Measurements from ENCODE around the gene AMACR. TPM values are rescaled to one million over a fixed set of nuclear protein-coding genes. Genes with fewer than 3 reads are reported as not detected.

Gene AMACR
- 32.1 TPM for polyA plus RNA-seq (2013, experiment 1 of 4)
- 29.0 TPM for polyA plus RNA-seq (2013, experiment 2 of 4)
- 21.9 TPM for polyA plus RNA-seq (2013, experiment 3 of 4)
- polyA plus RNA-seq (2013, experiment 4 of 4), result 27.1 TPM

DNA sequence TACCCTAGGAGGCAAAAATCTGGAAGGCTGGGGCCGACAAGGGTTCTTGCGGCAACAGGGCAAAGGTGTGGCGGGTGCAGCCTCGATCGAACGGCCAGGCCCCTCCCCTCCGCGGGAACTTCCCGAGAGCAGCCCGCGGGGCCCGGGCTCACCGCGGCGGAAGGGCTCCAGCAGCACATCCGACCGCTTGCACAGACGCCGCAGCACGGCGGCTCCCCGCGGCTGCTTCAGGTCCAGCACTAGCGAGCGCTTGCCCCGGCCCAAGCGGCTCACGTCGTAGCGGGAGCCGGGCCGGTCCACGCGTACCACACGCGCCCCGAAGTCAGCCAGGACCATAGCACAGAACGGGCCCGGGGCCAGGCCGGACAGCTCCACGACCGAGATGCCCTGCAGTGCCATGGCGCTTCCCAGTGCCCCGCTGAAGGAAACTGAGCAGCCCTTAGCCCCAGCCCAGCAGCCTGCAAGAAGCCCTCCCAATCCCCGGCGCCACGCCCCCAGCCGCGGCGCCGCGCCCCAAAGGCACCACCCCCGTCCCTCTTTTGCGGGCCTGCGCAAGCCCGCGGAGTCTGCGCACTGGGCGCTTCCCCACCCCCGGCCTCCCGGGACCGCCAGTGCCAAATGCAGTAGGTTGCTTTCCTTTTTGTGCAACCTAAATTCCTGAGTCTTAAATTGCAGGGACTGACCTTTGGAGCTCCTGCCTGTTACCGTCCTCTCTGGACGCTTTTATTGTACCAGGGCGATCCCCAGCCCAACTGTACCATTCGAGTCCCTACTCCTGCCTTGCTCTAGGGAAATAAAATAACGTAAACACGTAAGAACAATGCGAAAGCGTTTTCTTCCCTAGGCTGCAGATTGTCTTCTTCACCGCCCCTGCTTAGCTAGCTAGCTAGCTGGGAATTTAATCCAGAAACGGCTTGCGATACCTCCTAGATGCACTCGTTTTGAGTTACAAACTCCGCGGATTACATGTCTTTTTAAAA, at the start of gene AMACR:
Gene AMACR, minus strand, starts transcription at position 430 of the 980 bp plus-strand sequence. Its CDS starts 31 bp downstream, at position 399.
- WGBS, 2 experiments, result 0 to 1% methylated on average over 73 to 75 of the region's 76 CpGs

DNA sequence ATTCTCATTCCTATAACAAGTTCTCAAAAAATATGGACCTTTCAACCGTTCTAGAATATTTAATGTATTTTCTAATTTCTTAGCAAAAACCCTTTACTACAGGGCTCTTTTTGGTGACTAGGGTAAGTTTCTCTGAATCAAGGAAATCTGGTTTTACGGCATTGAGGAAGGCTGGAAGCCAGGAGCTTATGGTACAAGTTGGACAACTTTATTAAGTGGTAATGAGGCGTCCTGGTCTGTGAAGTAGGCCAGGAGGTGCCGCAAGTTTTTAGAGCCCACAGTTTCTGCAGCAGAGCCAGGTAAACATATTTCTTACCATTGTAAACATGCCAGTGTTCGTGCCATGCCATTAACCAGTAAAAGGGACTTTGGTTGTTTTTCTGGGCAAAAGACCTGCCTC, 49.7 kb upstream of the AMACR start:
- no peaks in the 10 kb centered on the region for H3K4me1 ChIP-seq (ENCODE audit: control insufficient read depth, insufficient read depth, low read length)
- 93 to 99% methylated on average over 4 to 5 of the region's 5 CpGs for WGBS, 2 experiments
- no peaks in the 10 kb centered on the region for H3K9me3 ChIP-seq (ENCODE audit: control insufficient read depth, low read length)
- H3K4me3 ChIP-seq (ENCODE audit: insufficient read depth, low read depth, low read length), result no peak overlapping the region
- H3K27me3 ChIP-seq (ENCODE audit: control insufficient read depth, insufficient read depth, low read length, poor library complexity, severe bottlenecking), result no peaks in the 10 kb centered on the region
- H3K27ac ChIP-seq (ENCODE audit: insufficient read depth, low read depth, low read length, poor library complexity, severe bottlenecking), result no peak overlapping the region
- no peaks in the 10 kb centered on the region for H3K36me3 ChIP-seq (ENCODE audit: control insufficient read depth, insufficient read depth, low read length)

More for the DNA sequence above, at the start of gene AMACR:
- Histone ChIP-seq H3K27me3 (ENCODE audit: control insufficient read depth, insufficient read depth, low read length, poor library complexity, severe bottlenecking) (no peaks in the 10 kb centered on the region), H3K36me3 (ENCODE audit: control insufficient read depth, insufficient read depth, low read length) (peaks cover 4% of the 10 kb centered on the region), H3K4me3 (ENCODE audit: insufficient read depth, low read depth, low read length) (peak within 1 kb of the TSS; percentile 78), H3K9me3 (ENCODE audit: control insufficient read depth, low read length) (no peaks in the 10 kb centered on the region), H3K4me1 (ENCODE audit: control insufficient read depth, insufficient read depth, low read length) (peaks cover 9% of the 10 kb centered on the region), H3K27ac (ENCODE audit: insufficient read depth, low read depth, low read length, poor library complexity, severe bottlenecking) (peak within 1 kb of the TSS; percentile 94)

DNA sequence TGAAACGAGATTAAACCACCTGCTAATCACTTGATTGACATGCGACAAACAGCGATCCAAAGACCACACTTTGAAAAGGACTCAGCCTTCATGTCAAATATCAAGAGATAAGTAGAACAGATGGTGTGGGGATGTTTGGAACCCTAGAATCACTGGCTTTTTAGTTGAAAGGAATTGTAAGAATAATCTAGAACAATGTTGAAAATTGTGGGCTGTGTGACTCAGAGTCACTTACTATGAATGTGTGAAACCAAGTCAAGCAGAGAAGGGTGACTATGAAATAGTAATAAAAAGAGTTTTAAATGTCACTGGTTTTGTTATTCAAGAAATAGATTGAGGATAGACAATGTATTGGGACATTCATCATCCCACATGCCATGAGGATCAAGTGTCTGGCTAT, 49.3 kb upstream of the AMACR start:
- H3K36me3 ChIP-seq (ENCODE audit: control insufficient read depth, insufficient read depth, low read length), result no peaks in the 10 kb centered on the region
- WGBS, 2 experiments, result 98 to 100% methylated on average over 3 of the region's 3 CpGs
- no peak overlapping the region for H3K27ac ChIP-seq (ENCODE audit: insufficient read depth, low read depth, low read length, poor library complexity, severe bottlenecking)

DNA sequence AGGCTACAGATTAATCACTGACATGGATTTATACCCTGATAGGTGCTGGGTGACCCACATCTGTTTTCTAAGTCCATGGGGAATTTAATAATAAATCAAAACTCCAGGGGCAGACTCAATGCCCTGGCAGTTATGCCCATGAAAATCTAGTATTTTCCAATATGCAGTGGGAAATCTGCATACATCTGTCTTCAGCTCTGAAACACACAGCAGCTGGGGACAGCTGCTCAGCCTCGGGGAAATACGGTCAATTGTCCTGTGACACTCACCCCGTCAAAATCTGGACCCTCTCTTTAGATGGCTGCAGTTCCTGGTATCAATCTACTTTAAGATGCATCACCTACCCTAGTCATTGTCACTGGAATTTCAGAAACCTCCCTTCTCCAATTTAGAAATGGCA, 47.8 kb upstream of the AMACR start:
- H3K4me1 ChIP-seq (ENCODE audit: control insufficient read depth, insufficient read depth, low read length), result no peaks in the 10 kb centered on the region
- H3K4me3 ChIP-seq (ENCODE audit: insufficient read depth, low read depth, low read length), result no peak overlapping the region
- no peaks in the 10 kb centered on the region for H3K27me3 ChIP-seq (ENCODE audit: control insufficient read depth, insufficient read depth, low read length, poor library complexity, severe bottlenecking)
- WGBS, 2 experiments, result 93 to 96% methylated on average over 3 of the region's 3 CpGs
- H3K27ac ChIP-seq (ENCODE audit: insufficient read depth, low read depth, low read length, poor library complexity, severe bottlenecking), result no peak overlapping the region
- H3K9me3 ChIP-seq (ENCODE audit: control insufficient read depth, low read length), result no peaks in the 10 kb centered on the region
- H3K36me3 ChIP-seq (ENCODE audit: control insufficient read depth, insufficient read depth, low read length), result no peaks in the 10 kb centered on the region

More for the DNA sequence above, 49.3 kb upstream of the AMACR start:
- no peaks in the 10 kb centered on the region for H3K27me3 ChIP-seq (ENCODE audit: control insufficient read depth, insufficient read depth, low read length, poor library complexity, severe bottlenecking)
- no peaks in the 10 kb centered on the region for H3K4me1 ChIP-seq (ENCODE audit: control insufficient read depth, insufficient read depth, low read length)
- no peak overlapping the region for H3K4me3 ChIP-seq (ENCODE audit: insufficient read depth, low read depth, low read length)
- H3K9me3 ChIP-seq (ENCODE audit: control insufficient read depth, low read length), result no peaks in the 10 kb centered on the region

DNA sequence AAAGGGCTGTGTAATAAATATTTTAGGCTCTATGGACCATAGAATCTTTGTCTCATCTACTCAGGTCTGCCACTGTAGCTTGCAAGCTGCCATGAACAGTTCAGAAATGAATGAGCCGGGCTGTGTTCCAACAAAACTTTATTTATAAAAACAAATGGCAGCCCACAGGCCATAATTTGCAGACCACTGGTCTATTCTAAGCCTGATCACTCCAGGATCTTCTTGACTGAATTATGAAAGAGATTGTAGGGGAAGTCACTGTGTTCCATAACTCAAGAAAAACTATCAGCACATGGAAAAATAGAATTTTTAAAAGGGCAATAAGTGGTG, 46.5 kb upstream of the AMACR start:
- H3K4me1 ChIP-seq (ENCODE audit: control insufficient read depth, insufficient read depth, low read length), result no peaks in the 10 kb centered on the region
- WGBS, 2 experiments, result 90 to 100% methylated on average over 1 of the region's 1 CpG
- H3K36me3 ChIP-seq (ENCODE audit: control insufficient read depth, insufficient read depth, low read length), result no peaks in the 10 kb centered on the region
- no peaks in the 10 kb centered on the region for H3K27me3 ChIP-seq (ENCODE audit: control insufficient read depth, insufficient read depth, low read length, poor library complexity, severe bottlenecking)
- no peak overlapping the region for H3K4me3 ChIP-seq (ENCODE audit: insufficient read depth, low read depth, low read length)
- no peaks in the 10 kb centered on the region for H3K9me3 ChIP-seq (ENCODE audit: control insufficient read depth, low read length)
- H3K27ac ChIP-seq (ENCODE audit: insufficient read depth, low read depth, low read length, poor library complexity, severe bottlenecking), result no peak overlapping the region

DNA sequence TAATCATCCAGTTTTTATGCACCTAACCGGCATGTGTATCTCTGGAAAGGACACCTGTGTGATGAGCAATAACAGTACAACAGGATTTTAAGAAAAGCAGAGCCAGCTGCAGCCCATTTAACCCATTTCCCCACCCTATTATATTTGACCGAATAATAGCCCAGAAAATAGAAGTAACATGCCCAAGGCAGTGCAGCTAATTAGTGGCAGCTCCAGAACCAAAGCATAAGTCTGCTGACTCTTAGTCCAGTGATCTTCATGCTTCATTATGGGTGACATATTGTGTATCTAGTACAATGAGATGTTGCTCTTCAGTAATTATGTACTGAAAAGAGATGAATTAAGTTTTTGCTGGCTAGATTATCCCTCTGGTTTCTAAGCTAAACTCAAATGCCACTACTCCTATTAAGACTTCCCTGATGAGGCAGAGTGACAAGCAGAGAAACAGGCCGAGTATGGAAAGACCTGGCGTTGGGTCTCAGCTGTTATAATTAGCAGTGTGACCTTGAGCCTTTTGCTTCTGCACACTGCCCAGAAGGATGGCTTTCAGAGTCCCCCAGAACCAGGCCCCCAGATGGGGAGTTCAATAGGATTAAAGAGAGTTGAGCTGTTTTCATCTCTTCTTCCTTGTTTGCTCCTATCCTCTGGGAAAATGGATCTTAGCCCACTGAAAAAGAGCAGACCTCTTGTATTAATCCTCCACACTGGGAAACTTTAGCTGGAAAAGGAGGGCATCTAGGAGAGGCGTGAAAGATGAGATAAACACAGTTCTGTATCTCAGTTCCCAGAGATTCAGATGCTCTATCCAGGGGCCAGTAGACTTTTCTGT, 45.9 kb upstream of the AMACR start:
- H3K4me3 ChIP-seq (ENCODE audit: insufficient read depth, low read depth, low read length), result no peak overlapping the region
- H3K9me3 ChIP-seq (ENCODE audit: control insufficient read depth, low read length), result no peaks in the 10 kb centered on the region
- WGBS, 2 experiments, result 85 to 92% methylated on average over 5 of the region's 5 CpGs
- no peaks in the 10 kb centered on the region for H3K27me3 ChIP-seq (ENCODE audit: control insufficient read depth, insufficient read depth, low read length, poor library complexity, severe bottlenecking)
- no peaks in the 10 kb centered on the region for H3K4me1 ChIP-seq (ENCODE audit: control insufficient read depth, insufficient read depth, low read length)
- H3K27ac ChIP-seq (ENCODE audit: insufficient read depth, low read depth, low read length, poor library complexity, severe bottlenecking), result no peak overlapping the region
- no peaks in the 10 kb centered on the region for H3K36me3 ChIP-seq (ENCODE audit: control insufficient read depth, insufficient read depth, low read length)

DNA sequence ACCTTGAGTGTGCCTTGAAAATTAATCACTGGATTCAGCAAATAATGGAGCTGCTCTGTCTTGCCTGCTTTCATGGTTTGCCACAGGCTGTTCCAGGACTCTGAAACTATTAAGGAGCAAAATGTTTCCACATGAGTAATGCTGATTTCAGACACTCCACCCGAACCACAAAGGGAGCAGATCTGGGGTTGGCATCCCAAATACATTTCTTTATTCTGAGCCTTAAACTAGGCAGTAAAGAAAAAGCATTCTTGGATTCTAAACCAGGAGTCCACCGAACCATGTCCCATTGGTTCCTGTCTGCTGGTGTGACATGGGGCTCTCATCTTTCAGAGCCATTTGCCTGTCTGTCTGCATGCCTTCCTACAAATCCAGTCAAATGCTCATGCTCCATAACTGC, 45.3 kb upstream of the AMACR start:
- WGBS, 2 experiments, result 91% methylated on average over 2 of the region's 2 CpGs
- Histone ChIP-seq H3K36me3 (ENCODE audit: control insufficient read depth, insufficient read depth, low read length) (no peaks in the 10 kb centered on the region), H3K4me1 (ENCODE audit: control insufficient read depth, insufficient read depth, low read length) (no peaks in the 10 kb centered on the region), H3K9me3 (ENCODE audit: control insufficient read depth, low read length) (no peaks in the 10 kb centered on the region), H3K4me3 (ENCODE audit: insufficient read depth, low read depth, low read length) (no peak overlapping the region), H3K27ac (ENCODE audit: insufficient read depth, low read depth, low read length, poor library complexity, severe bottlenecking) (no peak overlapping the region), H3K27me3 (ENCODE audit: control insufficient read depth, insufficient read depth, low read length, poor library complexity, severe bottlenecking) (no peaks in the 10 kb centered on the region)

DNA sequence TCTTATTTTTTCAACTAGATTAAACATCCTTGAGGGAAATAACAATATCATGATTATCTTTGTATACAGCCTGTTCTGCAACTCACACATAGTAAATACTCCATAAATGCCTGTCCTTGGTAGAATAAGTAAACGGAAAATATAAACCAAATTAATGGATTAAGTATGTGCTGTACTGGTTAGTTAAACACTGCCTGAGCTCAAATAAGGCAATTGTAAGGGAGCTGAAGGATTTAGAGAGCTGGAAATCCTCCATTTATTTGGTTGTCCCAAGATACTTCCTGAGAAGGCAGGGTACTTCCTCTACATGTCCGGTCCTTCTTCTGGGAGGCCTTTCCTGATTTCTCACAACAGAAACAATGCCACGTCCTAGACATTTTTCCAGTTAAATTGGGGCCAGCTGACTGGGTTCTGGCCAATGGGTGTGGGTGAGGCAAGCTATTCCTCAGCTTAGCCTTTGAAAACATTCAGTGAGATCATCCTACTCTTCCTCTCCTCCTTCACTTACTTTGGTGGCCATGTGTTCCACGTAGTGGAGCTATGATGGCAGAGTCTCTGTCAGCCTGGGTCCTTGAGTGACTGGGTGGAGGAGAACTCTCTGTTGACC, 43.6 kb upstream of the AMACR start:
- H3K27me3 ChIP-seq (ENCODE audit: control insufficient read depth, insufficient read depth, low read length, poor library complexity, severe bottlenecking), result no peaks in the 10 kb centered on the region
- no peak overlapping the region for H3K27ac ChIP-seq (ENCODE audit: insufficient read depth, low read depth, low read length, poor library complexity, severe bottlenecking)
- no peaks in the 10 kb centered on the region for H3K4me1 ChIP-seq (ENCODE audit: control insufficient read depth, insufficient read depth, low read length)
- no peaks in the 10 kb centered on the region for H3K9me3 ChIP-seq (ENCODE audit: control insufficient read depth, low read length)
- 94 to 96% methylated on average over 4 of the region's 4 CpGs for WGBS, 2 experiments
- no peak overlapping the region for H3K4me3 ChIP-seq (ENCODE audit: insufficient read depth, low read depth, low read length)
- H3K36me3 ChIP-seq (ENCODE audit: control insufficient read depth, insufficient read depth, low read length), result no peaks in the 10 kb centered on the region

DNA sequence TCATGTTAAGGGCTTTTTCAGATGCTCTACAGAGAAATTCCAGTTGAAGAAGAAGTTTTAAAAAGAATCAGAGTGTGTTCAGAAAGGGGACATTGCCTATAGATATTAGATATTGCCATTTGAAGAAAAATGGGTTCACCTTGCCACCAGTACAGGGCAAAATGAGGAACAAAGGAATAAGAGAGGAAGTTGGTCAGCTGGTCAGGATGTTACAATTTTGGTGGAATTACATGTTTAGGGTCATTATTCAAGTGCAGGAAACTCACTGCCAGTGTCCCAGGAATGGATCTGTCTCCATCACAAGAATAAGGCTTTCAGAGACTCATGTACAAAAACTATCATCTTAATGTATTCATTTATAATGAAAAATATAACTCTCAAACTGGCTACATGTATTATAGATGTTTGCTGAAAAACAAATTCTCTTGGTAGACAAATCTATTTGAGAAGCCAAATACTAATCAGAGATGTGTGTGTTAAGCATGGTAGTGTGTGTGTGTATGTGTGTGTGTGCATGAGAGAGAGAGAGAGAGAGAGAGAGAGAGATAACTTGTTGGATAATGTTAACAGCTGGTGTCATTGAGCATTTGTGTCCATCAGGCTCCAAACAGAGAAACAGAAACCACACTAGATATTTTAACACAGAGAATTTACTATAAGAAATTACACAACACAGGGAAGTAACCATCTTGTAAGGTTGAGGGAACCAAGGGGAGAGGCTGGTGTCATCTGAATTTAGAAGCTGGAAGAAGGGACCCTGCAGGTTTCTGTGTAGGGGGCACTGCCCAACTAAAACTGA, 40.1 kb upstream of the AMACR start:
- Histone ChIP-seq H3K27me3 (ENCODE audit: control insufficient read depth, insufficient read depth, low read length, poor library complexity, severe bottlenecking) (no peaks in the 10 kb centered on the region), H3K27ac (ENCODE audit: insufficient read depth, low read depth, low read length, poor library complexity, severe bottlenecking) (no peak overlapping the region), H3K36me3 (ENCODE audit: control insufficient read depth, insufficient read depth, low read length) (no peaks in the 10 kb centered on the region), H3K4me1 (ENCODE audit: control insufficient read depth, insufficient read depth, low read length) (no peaks in the 10 kb centered on the region), H3K9me3 (ENCODE audit: control insufficient read depth, low read length) (no peaks in the 10 kb centered on the region), H3K4me3 (ENCODE audit: insufficient read depth, low read depth, low read length) (no peak overlapping the region)

Data from ectodermal cell (in vitro differentiated cells).